GM21619 (cell line): ENCODE measurements around the gene RNU4-1.
"Not testable (repeated sequence)": the region's sequence is repeated elsewhere in the genome, so short reads cannot be mapped to it uniquely, and the experiment has no call there.

Source experiments
- ATAC-seq: cut with Tn5 transposase; IDR thresholded peaks from one replicate; pipeline ENCODE4 v1.9.1; 2021; ENCODE audit not compliant: unreplicated experiment

Gene RNU4-1

DNA sequence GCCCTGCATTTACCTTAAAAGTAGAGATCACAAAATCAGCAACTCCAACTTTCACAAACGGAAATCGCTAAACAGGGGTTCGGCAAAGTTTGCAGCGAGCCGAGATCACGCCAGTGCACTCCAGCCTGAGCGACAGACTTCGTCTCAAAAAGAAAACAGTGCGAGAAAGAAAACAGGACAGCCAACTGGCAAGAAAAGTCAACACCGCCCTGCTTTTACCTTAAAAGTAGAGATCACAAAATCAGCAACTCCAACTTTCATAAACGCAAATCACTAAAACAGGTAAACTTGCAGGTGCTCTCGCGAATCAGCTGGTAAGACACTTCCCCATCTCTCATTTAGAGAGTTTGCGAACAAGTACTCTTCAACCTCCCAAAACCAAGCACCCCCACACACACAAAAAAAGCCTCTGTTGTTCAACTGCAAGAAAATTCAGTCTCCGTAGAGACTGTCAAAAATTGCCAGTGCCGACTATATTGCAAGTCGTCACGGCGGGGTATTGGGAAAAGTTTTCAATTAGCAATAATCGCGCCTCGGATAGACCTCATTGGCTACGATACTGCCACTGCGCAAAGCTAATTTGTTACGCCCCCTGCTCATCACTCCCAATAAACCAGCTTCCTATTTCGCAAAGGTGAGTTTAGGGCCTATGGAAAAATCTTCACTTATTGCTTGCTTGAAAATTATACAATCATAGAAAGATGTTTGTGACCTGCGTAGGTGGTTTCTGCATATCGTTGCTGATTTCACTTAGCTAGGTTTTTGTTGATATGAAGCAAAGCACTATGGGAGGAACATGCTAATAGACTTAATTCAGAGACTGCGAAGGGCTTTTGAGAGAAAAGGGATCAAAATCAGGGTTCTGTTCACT lies at the start of gene RNU4-1:
TSS of gene RNU4-1 (minus strand) at position 577 of the 871 bp plus-strand sequence.
- peak; percentile 38 for ATAC-seq

DNA sequence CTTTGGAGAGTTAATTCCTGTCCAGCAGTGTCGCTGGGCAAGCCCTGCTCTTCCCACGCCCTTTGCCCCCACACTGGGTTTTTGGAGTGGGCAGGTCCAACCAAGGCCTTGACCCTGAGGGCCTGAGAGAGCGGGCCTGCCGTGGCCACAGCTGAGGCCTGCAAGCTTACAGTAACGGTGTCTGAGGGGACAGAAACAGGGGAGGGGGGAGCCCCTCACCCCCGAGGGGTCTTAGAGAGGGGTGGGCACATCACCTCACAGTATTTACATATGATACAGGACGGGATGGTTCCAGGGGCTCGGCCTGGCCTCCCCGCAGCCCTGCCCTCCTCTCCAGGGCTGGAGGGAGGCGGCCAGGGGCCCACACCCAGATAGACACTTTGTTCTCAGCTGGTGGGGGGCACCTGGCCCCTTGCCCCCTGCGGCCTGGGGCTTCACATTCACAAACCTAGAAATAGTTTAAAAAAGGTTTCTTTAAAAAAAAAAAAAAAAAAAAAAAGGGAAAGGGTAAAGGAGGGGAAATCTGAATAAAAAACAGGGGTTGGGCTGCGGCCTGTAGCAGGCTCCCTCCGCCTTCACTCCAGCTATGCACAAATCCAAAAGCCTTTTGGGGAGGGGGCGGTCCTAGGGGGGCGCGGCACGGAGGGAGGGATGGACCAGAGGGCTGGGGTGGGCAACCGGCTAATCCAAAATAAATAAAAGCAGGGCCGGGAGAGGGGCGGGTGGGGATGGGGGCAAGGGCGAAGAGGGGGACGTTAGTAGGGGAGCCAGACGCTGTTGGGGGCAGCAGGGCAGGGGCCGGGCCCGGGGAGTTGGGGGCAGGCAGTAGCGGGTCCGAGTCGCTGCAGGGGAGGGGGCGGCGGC lies 49.4 kb upstream of the RNU4-1 start:
- no peak for ATAC-seq

DNA sequence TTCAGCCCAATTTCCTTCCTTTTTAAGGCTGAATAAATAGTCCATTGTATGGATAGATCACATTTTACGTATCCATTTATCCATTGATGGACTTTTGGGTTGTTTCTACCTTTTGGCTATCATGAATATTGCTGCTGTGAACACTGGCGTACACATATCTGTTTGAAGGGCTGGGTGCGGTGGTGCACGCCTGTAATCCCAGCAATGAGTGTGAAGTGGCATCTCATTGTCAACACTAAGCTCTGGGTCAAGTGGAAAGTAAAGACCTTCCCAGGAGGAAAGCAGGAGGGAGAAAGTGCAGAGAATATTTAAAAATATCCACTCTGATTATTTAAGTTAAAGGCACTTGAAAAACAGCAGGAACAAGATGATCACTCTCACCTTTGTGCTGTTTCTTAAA lies 46.2 kb upstream of the RNU4-1 start:
- no peak for ATAC-seq

DNA sequence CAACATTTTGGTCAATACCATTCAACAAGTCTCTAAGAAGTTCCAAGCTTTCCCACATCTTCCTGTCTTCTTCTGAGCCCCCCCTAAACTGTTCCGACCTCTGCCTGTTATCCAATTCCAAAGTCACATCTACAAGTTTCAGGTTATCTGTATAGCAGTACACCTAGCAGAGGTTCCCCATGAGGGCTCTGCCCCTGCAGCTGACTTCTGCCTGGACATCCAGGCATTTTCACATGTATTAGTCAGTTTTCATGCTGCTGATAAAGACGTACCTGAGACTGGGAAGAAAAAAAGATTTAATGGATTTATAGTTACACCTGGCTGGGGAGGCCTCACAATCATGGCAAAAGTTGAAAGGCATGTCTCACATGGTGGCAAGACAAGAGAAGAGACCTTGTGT lies 44.7 kb upstream of the RNU4-1 start:
- ATAC-seq = no peak

GRCh38 chr12:120336392-120336791 lies 43.4 kb upstream of the RNU4-1 start:
- not testable (repeated sequence) for ATAC-seq

- not testable (repeated sequence) for ATAC-seq
These were observed 42.4 kb upstream of the RNU4-1 start for GRCh38 chr12:120335447-120335846.

GRCh38 chr12:120332523-120332922 lies 39.5 kb upstream of the RNU4-1 start:
- ATAC-seq = no peak

DNA sequence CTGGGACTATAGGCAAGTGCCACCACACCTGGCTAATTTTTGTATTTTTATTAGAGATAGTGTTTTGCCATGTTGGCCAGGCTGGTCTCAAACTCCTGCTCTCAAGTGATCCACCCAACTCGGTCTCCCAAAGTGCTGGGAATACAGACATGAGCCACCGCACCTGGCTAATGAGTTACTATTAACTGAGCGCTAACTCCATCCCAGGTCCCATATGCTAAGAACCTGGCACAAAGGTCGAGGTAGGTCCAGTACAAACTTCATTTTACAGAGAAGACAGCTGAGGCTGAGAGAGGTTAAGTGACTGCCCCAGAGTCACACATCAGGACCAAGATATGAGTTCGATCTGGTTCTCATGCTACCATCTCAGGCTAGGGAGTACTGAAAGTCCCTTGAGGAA lies 39.0 kb upstream of the RNU4-1 start:
- no peak for ATAC-seq

DNA sequence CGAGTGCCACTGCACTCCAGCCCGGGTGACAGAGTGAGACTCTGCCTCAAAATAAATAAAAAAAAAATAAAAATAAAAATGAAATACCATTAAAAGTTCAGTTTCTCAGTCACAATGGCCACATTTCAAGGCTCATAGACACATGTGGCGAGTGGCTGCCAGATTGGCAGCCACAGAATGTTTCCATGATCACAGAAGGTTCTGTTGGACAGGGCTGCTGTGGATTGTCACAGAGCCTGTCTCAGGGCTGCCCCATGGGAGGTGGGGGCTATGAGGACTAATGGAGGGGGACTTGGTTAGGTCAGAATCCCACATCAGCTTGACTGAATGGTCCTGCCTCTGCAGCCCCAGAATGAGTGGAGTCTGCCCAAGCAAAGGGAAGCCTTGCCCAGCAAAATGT lies 38.4 kb upstream of the RNU4-1 start:
- no peak for ATAC-seq

DNA sequence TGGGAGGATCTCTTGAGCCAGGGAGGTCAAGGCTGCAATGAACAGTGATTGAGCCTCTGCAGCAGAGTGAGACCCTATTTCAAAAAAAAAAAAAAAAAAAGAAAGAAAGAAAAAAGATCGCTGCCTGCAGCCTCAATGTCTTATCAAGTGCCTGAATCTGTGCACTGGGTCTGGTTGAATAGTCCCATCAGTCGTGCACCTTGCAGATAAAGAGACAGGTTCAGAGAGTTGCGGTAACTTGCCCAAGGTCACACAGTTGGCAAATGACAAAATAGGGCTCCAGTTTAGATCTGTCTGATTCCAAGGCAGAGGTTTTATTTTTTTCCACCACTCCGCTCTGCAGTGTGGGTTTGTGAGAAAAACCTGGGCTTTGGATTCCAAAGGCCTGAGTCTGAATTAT lies 35.2 kb upstream of the RNU4-1 start:
- no peak for ATAC-seq

DNA sequence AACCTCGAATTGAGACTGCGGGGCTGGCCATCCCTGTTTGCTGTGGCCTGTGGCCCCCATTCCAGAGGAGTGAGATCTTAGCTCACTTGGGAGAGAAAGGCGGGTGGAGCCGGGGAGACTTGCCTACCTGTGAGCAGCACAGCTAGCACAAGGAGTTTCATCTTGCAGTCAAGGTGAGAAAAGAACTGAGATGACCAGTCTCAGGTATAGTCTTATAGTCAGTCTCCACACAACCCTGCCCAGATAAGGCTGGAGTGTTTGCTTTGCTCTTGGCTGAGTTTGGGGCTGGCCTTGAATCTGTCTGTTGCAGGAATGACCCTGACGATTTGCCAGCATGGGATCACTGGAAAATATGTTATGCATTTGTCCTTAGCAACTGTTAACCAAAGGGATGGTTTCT lies 34.6 kb upstream of the RNU4-1 start, which contains the start of gene PLA2G1B:
TSS of gene PLA2G1B (minus strand) at position 187 of the 400 bp plus-strand sequence. CDS start at position 161, 26 bp downstream.
- no peak for ATAC-seq

DNA sequence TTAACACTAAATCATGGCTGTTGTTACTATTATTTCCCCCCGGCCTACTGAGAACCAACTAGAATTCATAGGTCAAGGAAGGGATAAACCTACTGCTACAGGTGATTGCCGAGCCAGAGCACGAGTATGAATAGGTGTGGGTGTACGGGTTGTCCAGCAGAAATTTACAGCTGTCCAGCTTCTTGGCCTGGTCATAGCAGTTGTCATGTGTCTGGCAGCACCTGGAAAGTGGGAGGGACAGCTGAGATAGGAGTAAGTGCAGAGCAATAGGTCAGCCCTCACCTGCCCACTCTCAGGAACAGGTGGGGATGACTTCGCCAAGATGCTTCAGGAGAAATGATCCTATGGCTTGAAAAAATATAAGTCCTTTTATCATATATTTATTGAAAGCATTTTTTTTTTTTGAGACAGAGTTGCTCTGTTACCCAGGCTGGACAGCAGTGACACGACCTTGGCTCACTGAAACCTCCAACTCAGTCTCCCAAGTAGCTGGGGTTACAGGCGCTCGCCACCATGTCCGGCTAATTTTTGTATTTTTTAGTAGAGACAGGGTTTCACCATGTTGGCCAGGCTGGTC lies 31.9 kb upstream of the RNU4-1 start:
- ATAC-seq = no peak

DNA sequence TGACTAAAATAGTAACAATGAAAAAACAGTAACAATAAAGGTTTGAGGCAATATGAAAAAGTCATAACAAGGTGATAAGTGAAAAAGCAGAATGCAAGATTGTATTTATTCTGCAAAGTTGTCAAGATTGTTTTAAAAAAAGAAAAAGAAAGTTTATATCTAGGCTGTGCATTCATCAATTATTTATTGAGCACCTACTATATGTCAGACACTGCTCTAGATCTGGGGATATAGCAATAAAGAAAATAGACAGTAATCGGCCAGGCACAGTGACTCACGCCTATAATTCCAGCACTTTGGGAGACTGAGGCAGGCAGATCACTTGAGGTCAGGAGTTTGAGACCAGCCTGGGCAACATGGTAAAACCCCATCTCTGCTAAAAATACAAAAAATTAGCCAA lies 30.7 kb upstream of the RNU4-1 start:
- no peak for ATAC-seq

GRCh38 chr12:120321382-120322202 lies 28.6 kb upstream of the RNU4-1 start:
- ATAC-seq = no peak

DNA sequence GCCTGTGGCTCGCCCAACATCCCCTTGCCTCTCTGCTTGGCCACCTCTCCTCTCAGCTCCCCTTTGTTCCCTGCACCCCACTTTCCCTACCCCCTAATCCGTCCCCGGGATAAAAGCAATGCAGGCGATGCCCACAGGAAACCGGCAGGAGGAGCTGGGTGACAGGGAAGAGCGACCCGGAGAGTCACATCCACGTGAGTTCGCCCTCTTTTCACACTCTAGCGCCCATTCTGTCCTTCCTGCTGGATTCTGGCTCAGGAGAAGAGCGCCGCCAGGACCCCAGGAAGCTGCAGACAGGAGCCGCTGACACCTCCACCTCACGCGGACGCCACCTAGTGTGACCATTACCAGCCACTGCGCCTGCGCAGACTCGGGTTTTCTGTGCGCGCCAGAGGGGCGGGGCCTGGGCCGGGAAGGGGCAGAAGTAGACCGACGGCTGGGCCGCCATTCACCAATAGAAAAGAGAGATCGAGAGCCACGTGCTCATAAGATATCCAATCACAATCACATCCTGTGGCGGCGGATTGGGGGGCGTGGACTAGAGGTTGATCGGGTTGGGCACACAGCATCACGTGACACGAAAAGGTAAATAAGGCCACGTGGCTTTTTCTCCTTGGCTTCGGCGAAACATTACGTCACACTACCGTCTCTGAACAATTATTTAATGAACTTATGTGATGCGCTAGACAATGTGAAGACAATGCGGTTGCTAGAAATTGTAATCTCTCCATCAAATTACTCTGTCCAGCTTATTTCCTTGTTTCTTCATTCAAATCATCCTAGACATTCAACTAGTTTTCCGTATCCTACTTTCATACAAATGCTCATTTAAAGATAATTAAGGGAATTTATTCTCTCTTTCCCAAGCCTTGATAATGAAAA lies 24.4 kb upstream of the RNU4-1 start:
- peak; percentile 100 for ATAC-seq

DNA sequence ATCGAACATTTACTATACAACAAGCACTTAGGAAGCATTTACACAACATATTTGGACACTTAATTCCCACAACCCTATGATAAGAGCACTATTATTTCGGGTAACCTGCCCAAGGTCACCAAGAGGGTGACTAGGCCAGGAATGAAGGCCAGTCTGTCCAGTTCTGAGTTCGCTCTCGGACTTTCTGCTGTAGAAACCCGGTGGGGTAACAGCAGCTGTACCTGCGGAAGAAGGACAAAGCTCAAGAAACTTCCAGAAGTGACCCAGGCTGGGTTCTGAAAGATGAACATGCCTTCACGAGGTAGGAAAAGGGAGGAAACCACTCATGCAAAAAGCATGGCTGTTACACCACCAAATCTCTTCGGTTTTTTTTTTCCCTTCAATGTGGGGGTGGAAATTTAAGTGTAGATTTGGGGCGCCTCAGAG lies 23.8 kb upstream of the RNU4-1 start:
- ATAC-seq = no peak

DNA sequence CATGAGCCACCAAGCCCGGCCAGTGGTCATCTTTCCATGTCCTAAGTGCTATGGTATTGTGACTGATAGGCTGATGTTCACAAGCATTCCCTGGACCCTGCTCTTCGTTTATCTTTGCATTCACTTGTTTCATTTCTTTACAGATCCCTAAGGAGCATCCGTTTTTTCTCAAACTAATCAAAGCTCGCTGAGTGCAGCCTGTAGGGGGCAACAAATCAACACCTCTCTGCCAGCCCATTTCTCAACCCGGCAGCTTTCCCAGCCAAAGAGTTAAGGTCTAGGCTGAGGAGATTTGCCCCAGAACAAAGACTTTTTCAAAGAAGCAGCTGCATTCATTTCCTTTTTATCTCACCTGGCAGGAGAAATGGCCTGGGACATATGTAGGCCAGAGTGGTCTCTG lies 21.2 kb upstream of the RNU4-1 start:
- no peak for ATAC-seq

- peak; percentile 97 for ATAC-seq
These were observed 9.2 kb upstream of the RNU4-1 start, which contains the start of gene SIRT4 for GRCh38 chr12:120301962-120302815. Gene SIRT4, plus strand, starts transcription at chr12:120302321. Its CDS starts 1,241 bp downstream, at chr12:120303562.

DNA sequence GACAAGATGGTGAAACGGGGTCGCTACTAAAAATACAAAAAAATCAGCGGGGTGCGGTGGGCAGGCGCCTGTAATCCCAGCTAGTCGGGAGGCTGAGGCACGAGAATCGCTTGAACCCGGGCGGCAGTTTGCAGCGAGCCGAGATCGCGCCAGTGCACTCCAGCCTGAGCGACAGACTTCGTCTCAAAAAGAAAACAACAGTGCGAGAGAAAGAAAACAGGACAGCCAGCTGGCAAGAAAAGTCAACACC lies 701 bp downstream of the RNU4-1 start:
- peak; percentile 4 for ATAC-seq
